Thoracic aorta (tissue), 2 donors: ENCODE data around the gene STX8. TPM values are rescaled to one million over a fixed set of nuclear protein-coding genes. Genes with fewer than 3 reads are reported as not detected.

Experiments
- ATAC-seq: fragments of 150-250 bp; one replicate; pipeline ENCODE4 v1.8.0; 2017; ENCODE audit warnings: low read depth; ENCODE audit not compliant: insufficient number of reproducible peaks, low FRiP score
- DNase-seq: peaks from one replicate; pipeline ENCODE4 v3.0.0-alpha.2; 2020; ENCODE audit warnings: low spot score
- H3K27ac ChIP-seq, 2 donors: fragments of 200-600 bp; sonication (generic); 1 replicate in 1 of 2; 2 replicates in 1 of 2; pipeline ENCODE4 v1.5.1; 2016; ENCODE audit warnings: mild to moderate bottlenecking in 2 of 2, moderate library complexity in 2 of 2
- H3K27me3 ChIP-seq: fragments of 200-600 bp; sonication (generic); replicated peaks from 2 replicates; pipeline ENCODE4 v1.6.0; 2016; ENCODE audit warnings: mild to moderate bottlenecking; ENCODE audit not compliant: insufficient read depth
- H3K36me3 ChIP-seq: fragments of 200-600 bp; sonication (generic); one replicate; pipeline ENCODE4 v1.5.1; 2016
- H3K4me1 ChIP-seq, 2 donors: fragments of 200-600 bp; sonication (generic); 1 replicate in 1 of 2; 2 replicates in 1 of 2; pipeline versions ENCODE4 v1.5.1 to v1.6.0; 2016; ENCODE audit warnings: low read depth in 2 of 2, mild to moderate bottlenecking in 1 of 2; ENCODE audit not compliant: control insufficient read depth in 1 of 2
- H3K4me3 ChIP-seq: fragments of 200-600 bp; sonication (generic); 2 replicates; pipeline ENCODE4 v1.5.1; 2016; ENCODE audit warnings: mild to moderate bottlenecking
- H3K9me3 ChIP-seq: fragments of 200-600 bp; sonication (generic); 2 replicates; pipeline ENCODE4 v1.5.1; 2016
- total RNA-seq, 2 donors: library from RNA; depleted of rRNA; stranded (reverse); fragments of >200 nt; gene quantifications; one replicate each; pipeline versions ENCODE4 v1.1.0 to v1.2.3, GENCODE V29; 2016
- TF ChIP-seq, protein P1 (sequence below): fragments of 200-600 bp; sonication (generic); IDR thresholded peaks from one replicate; pipeline ENCODE4 v1.5.1; 2019; ENCODE audit warnings: antibody characterized with exemption

Gene STX8
- total RNA-seq, 2 donors from 2014 or later, result 93.9 to 99.8 TPM

DNA sequence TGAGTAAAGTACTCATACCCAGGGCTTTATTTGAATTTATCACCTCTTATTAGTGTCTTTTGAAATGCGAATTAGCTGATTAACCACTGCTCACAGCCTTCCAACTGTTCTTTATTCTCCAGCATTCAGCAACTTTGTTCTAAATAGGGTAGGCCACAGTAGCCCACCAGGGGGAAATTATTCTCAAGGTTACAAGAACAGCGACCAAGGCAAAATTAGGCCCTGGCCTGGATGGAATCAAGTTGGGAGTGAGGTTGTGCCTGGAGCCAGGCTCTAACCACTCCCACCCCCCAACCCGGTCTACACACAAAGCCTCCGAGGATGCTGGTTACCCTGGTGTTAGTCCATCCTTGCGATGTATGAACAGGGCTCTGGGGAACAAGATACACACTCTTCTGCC, 245.5 kb downstream of the STX8 start:
- H3K27me3 ChIP-seq, result no peaks in the 10 kb centered on the region
- no peak overlapping the region for H3K4me3 ChIP-seq
- TF ChIP-seq, protein P1, sequence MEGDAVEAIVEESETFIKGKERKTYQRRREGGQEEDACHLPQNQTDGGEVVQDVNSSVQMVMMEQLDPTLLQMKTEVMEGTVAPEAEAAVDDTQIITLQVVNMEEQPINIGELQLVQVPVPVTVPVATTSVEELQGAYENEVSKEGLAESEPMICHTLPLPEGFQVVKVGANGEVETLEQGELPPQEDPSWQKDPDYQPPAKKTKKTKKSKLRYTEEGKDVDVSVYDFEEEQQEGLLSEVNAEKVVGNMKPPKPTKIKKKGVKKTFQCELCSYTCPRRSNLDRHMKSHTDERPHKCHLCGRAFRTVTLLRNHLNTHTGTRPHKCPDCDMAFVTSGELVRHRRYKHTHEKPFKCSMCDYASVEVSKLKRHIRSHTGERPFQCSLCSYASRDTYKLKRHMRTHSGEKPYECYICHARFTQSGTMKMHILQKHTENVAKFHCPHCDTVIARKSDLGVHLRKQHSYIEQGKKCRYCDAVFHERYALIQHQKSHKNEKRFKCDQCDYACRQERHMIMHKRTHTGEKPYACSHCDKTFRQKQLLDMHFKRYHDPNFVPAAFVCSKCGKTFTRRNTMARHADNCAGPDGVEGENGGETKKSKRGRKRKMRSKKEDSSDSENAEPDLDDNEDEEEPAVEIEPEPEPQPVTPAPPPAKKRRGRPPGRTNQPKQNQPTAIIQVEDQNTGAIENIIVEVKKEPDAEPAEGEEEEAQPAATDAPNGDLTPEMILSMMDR, result no peak
- H3K27ac ChIP-seq, result no peak overlapping the region
- ATAC-seq (no peak), DNase-seq (no peak)
- peaks cover 7% of the 10 kb centered on the region for H3K9me3 ChIP-seq
- H3K4me1 ChIP-seq, result no peaks in the 10 kb centered on the region
- no peaks in the 10 kb centered on the region for H3K36me3 ChIP-seq

- Histone ChIP-seq H3K9me3 (no peaks in the 10 kb centered on the region), H3K36me3 (no peaks in the 10 kb centered on the region), H3K4me1 (no peaks in the 10 kb centered on the region), H3K27ac (no peak overlapping the region), H3K27me3 (no peaks in the 10 kb centered on the region), H3K4me3 (no peak overlapping the region)
- ATAC-seq (no peak), DNase-seq (no peak)
- TF ChIP-seq, protein P1, result no peak
These were observed 246.2 kb downstream of the STX8 start for GRCh38 chr17:9329251-9329921.

DNA sequence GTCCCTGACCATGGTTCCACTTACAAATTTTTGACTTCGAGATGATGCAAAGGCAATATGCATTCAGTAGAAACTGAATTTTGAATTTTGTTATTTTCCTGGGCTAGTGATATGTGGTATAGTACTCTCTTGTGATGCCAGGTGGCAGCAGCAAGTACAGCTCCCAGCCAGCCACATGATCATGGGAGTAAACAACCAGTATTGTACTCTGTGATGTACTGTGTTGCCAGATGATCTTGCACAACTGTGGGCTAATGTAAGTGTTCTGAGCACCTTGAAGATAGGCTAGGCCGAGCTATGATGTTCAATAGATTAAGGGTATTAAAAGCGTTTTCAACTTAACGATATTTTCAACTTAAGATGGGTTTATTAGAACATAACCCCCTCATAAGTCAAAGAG, 250.8 kb downstream of the STX8 start:
- Histone ChIP-seq H3K4me1 (no peaks in the 10 kb centered on the region), H3K27ac (no peak overlapping the region), H3K27me3 (no peaks in the 10 kb centered on the region), H3K4me3 (no peak overlapping the region), H3K36me3 (no peaks in the 10 kb centered on the region), H3K9me3 (no peaks in the 10 kb centered on the region)
- TF ChIP-seq, protein P1, result no peak
- ATAC-seq (no peak), DNase-seq (no peak)

- no peaks in the 10 kb centered on the region for H3K27me3 ChIP-seq
- DNase-seq (no peak), ATAC-seq (no peak)
- H3K9me3 ChIP-seq, result no peaks in the 10 kb centered on the region
- TF ChIP-seq, protein P1, result no peak
- no peak overlapping the region for H3K27ac ChIP-seq
- H3K4me1 ChIP-seq, result no peaks in the 10 kb centered on the region
- H3K4me3 ChIP-seq, result no peak overlapping the region
- H3K36me3 ChIP-seq, result no peaks in the 10 kb centered on the region
These were observed 253.3 kb downstream of the STX8 start for GRCh38 chr17:9322326-9322725.

DNA sequence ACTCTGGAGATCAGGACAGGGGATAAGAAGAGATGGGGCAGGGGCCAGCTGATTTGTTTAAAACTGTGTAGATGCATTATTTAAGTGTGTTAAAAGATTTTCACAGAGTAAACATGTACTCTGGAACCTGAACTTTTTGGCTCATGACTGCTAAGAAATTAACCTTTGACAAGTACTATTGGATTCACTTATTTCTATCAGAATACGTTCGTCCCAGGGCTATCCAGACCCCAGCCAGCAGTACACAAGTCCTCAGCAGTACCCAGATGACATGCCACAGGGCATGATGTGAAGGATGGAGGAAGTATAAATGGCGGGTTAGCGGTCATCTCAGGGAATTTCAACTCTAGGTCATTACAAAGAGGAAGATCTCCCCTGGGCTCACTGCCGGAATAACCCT, 253.7 kb downstream of the STX8 start:
- H3K36me3 ChIP-seq, result no peaks in the 10 kb centered on the region
- no peak for ATAC-seq
- H3K27ac ChIP-seq, result no peak overlapping the region
- H3K27me3 ChIP-seq, result no peaks in the 10 kb centered on the region
- DNase-seq, result no peak
- no peak overlapping the region for H3K4me3 ChIP-seq
- no peaks in the 10 kb centered on the region for H3K9me3 ChIP-seq
- TF ChIP-seq, protein P1, result no peak
- H3K4me1 ChIP-seq, result no peaks in the 10 kb centered on the region
